ENCODE data around the gene TAP1.
"Not testable (repeated sequence)": the region's sequence is repeated elsewhere in the genome, so short reads cannot be mapped to it uniquely, and the experiment has no call there.

The TAP1 gene

GRCh38 chr6:32818867-32819266 lies 34.6 kb downstream of the TAP1 start:
- H3K27me3 ChIP-seq (ENCODE audit: low read depth): no peaks in the 10 kb centered on the region
- H3K9me3 ChIP-seq: no peaks in the 10 kb centered on the region
- peaks cover 7% of the 10 kb centered on the region for H3K4me1 ChIP-seq
- no peak for DNase-seq (ENCODE audit: low spot score in 2 of 2)
- H3K36me3 ChIP-seq (replicated peaks): no peaks in the 10 kb centered on the region
- no peak overlapping the region for H3K4me3 ChIP-seq
- in situ Hi-C loops (cut with MboI; ENCODE audit: low sequenced_read_pairs): no loop called here

- no peaks in the 10 kb centered on the region for H3K36me3 ChIP-seq (replicated peaks)
- H3K4me3 ChIP-seq: no peak within 1 kb of the TSS
- H3K9me3 ChIP-seq: no peaks in the 10 kb centered on the region
- H3K27me3 ChIP-seq (ENCODE audit: low read depth): no peaks in the 10 kb centered on the region
- peaks cover 7% of the 10 kb centered on the region for H3K4me1 ChIP-seq
- no peak for DNase-seq (ENCODE audit: low spot score in 2 of 2)
- in situ Hi-C loops (cut with MboI; ENCODE audit: low sequenced_read_pairs): no loop called here
These were observed 36.7 kb downstream of the TAP1 start, which contains the start of gene HLA-DOB for GRCh38 chr6:32816746-32817204. TSS of gene HLA-DOB (minus strand) at chr6:32817002. CDS start at chr6:32816951, 51 bp downstream.

GRCh38 chr6:32815996-32816395 lies 37.5 kb downstream of the TAP1 start:
- Histone ChIP-seq H3K4me3 (no peak overlapping the region), H3K9me3 (no peaks in the 10 kb centered on the region), H3K27me3 (ENCODE audit: low read depth) (no peaks in the 10 kb centered on the region), H3K4me1 (peaks cover 7% of the 10 kb centered on the region), H3K36me3 (replicated peaks) (no peaks in the 10 kb centered on the region)
- DNase-seq (ENCODE audit: low spot score in 2 of 2): no peak
- in situ Hi-C loops (cut with MboI; ENCODE audit: low sequenced_read_pairs): no loop called here

- H3K4me1 ChIP-seq: peaks cover 7% of the 10 kb centered on the region
- no peak for DNase-seq (ENCODE audit: low spot score in 2 of 2)
- in situ Hi-C loops (cut with MboI; ENCODE audit: low sequenced_read_pairs): no loop called here
These were observed 38.4 kb downstream of the TAP1 start for GRCh38 chr6:32815115-32815514.

GRCh38 chr6:32814145-32814544 lies 39.4 kb downstream of the TAP1 start:
- no peak for DNase-seq (ENCODE audit: low spot score in 2 of 2)
- no peaks in the 10 kb centered on the region for H3K9me3 ChIP-seq
- H3K36me3 ChIP-seq (replicated peaks): no peaks in the 10 kb centered on the region
- in situ Hi-C loops (cut with MboI; ENCODE audit: low sequenced_read_pairs): no loop called here
- H3K4me3 ChIP-seq: no peak overlapping the region
- H3K4me1 ChIP-seq: peaks cover 7% of the 10 kb centered on the region
- no peaks in the 10 kb centered on the region for H3K27me3 ChIP-seq (ENCODE audit: low read depth)

More at GRCh38 chr6:32815115-32815514, 38.4 kb downstream of the TAP1 start:
- H3K27me3 ChIP-seq (ENCODE audit: low read depth): no peaks in the 10 kb centered on the region
- no peaks in the 10 kb centered on the region for H3K36me3 ChIP-seq (replicated peaks)
- H3K9me3 ChIP-seq: no peaks in the 10 kb centered on the region
- no peak overlapping the region for H3K4me3 ChIP-seq

GRCh38 chr6:32809171-32809570 lies 44.3 kb downstream of the TAP1 start:
- Histone ChIP-seq H3K36me3 (replicated peaks) (no peaks in the 10 kb centered on the region), H3K4me3 (no peak overlapping the region), H3K9me3 (no peaks in the 10 kb centered on the region), H3K4me1 (no peaks in the 10 kb centered on the region), H3K27me3 (ENCODE audit: low read depth) (peaks cover 9% of the 10 kb centered on the region)
- in situ Hi-C loops (cut with MboI; ENCODE audit: low sequenced_read_pairs): no loop called here
- no peak for DNase-seq (ENCODE audit: low spot score in 2 of 2)

- Histone ChIP-seq H3K4me1 (no peaks in the 10 kb centered on the region), H3K9me3 (no peaks in the 10 kb centered on the region), H3K4me3 (no peak overlapping the region), H3K27me3 (ENCODE audit: low read depth) (peaks cover 27% of the 10 kb centered on the region), H3K36me3 (replicated peaks) (no peaks in the 10 kb centered on the region)
- DNase-seq (ENCODE audit: low spot score in 2 of 2): no peak
- in situ Hi-C loops (cut with MboI; ENCODE audit: low sequenced_read_pairs): no loop called here
These were observed 46.4 kb downstream of the TAP1 start for GRCh38 chr6:32807020-32807580.

- H3K4me3 ChIP-seq; H3K36me3 ChIP-seq (replicated peaks); H3K9me3 ChIP-seq; in situ Hi-C loops (cut with MboI; ENCODE audit: low sequenced_read_pairs); H3K4me1 ChIP-seq; DNase-seq (ENCODE audit: low spot score in 2 of 2): not testable (repeated sequence)
- H3K27me3 ChIP-seq (ENCODE audit: low read depth): peaks cover 29% of the 10 kb centered on the region
These were observed 48.1 kb downstream of the TAP1 start for GRCh38 chr6:32805404-32805803.

GRCh38 chr6:32803416-32803815 lies 50.1 kb downstream of the TAP1 start:
- H3K4me1 ChIP-seq: no peaks in the 10 kb centered on the region
- peaks cover 33% of the 10 kb centered on the region for H3K27me3 ChIP-seq (ENCODE audit: low read depth)
- no peak overlapping the region for H3K4me3 ChIP-seq
- H3K36me3 ChIP-seq (replicated peaks): no peaks in the 10 kb centered on the region
- no peaks in the 10 kb centered on the region for H3K9me3 ChIP-seq
- in situ Hi-C loops (cut with MboI; ENCODE audit: low sequenced_read_pairs): no loop called here
- no peak for DNase-seq (ENCODE audit: low spot score in 2 of 2)

- Histone ChIP-seq H3K27me3 (ENCODE audit: low read depth) (peaks cover 36% of the 10 kb centered on the region), H3K9me3 (no peaks in the 10 kb centered on the region), H3K4me1 (0 out of 2 replicates have a peak, but pooled peaks cover 3% of the 10 kb centered on the region), H3K4me3 (no peak overlapping the region), H3K36me3 (replicated peaks) (no peaks in the 10 kb centered on the region)
- no peak for DNase-seq (ENCODE audit: low spot score in 2 of 2)
- in situ Hi-C loops (cut with MboI; ENCODE audit: low sequenced_read_pairs): loop anchor here (5.0 to 25.0 kb wide), 3 partner anchors 387 to 715 kb away; no protein-coding TSS in a partner anchor
These were observed 53.8 kb downstream of the TAP1 start for GRCh38 chr6:32799740-32800139.

- Histone ChIP-seq H3K9me3 (no peaks in the 10 kb centered on the region), H3K4me3 (no peak overlapping the region), H3K4me1 (0 out of 2 replicates have a peak, but pooled peaks cover 3% of the 10 kb centered on the region), H3K36me3 (replicated peaks) (no peaks in the 10 kb centered on the region), H3K27me3 (ENCODE audit: low read depth) (peaks cover 36% of the 10 kb centered on the region)
- DNase-seq (ENCODE audit: low spot score in 2 of 2): no peak
- in situ Hi-C loops (cut with MboI; ENCODE audit: low sequenced_read_pairs): loop anchor here (5.0 to 25.0 kb wide), 3 partner anchors 387 to 714 kb away; no protein-coding TSS in a partner anchor
These were observed 54.3 kb downstream of the TAP1 start for GRCh38 chr6:32799168-32799567.

GRCh38 chr6:32796848-32797776 lies 56.4 kb downstream of the TAP1 start:
- in situ Hi-C loops (cut with MboI; ENCODE audit: low sequenced_read_pairs): loop anchor here (5.0 to 25.0 kb wide), 3 partner anchors 385 to 712 kb away; no protein-coding TSS in a partner anchor
- peak; percentile 48 to 87 for DNase-seq (ENCODE audit: low spot score in 2 of 2)
- Histone ChIP-seq H3K4me1 (0 out of 2 replicates have a peak, but pooled peaks cover 3% of the 10 kb centered on the region), H3K36me3 (replicated peaks) (no peaks in the 10 kb centered on the region), H3K27me3 (ENCODE audit: low read depth) (peaks cover 23% of the 10 kb centered on the region), H3K4me3 (peak overlapping the region; percentile 8; the same call in 1 of the 2 replicates), H3K9me3 (no peaks in the 10 kb centered on the region)
